CD4-positive, alpha-beta T cell treated with Interleukin-4 for 1 hour (primary cell): ENCODE measurements around the gene MCAT.
A peak's percentile ranks its signal among the peaks of the same experiment; 100 is the strongest.

ENCODE experiments used
- DNase-seq, 2 donors: peaks; one replicate each; pipeline ENCODE4 v3.0.0-alpha.2; 2020 to 2022

Gene MCAT

DNA sequence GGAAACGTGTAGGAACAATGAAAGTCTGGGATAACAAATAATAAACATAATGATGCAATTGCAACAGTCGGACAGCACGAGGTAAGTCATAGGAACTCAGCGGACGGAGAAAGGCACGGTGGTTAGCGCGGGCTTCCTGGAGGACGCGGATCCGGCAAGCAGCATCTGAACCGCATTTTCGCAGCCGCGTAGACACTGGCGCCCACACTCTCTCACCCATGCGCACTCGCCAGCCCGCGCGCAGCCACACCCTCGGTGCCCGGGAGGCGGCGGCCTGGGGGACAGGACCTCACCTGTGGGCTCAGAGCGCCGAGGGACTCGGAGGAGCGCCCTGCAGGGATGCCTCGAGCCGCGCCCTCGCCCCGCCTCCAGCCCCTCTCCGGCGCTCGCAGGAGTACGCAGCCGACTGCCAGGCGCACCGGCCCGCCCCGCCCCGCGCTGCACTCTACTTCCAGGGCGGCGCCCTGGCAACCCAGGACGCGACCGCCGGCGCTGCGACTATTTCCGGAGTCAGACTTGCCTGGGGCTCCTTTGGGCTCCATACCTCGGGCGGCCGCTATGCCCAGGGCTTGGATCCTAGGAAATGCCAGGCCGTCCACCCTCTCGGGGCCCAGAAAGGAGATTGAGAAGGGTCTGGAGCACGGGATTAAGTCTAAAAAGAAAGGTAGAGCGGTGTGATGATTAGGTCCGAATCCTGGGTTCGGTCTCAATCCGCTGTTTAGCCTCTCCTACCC is 54.0 kb downstream of the MCAT start, which contains the start of gene TTLL1:
TSS of gene TTLL1 (minus strand) at position 408 of the 734 bp plus-strand sequence. CDS start 13,805 bp downstream, outside the sequence.
- DNase-seq = peak; percentile 84 to 88

DNA sequence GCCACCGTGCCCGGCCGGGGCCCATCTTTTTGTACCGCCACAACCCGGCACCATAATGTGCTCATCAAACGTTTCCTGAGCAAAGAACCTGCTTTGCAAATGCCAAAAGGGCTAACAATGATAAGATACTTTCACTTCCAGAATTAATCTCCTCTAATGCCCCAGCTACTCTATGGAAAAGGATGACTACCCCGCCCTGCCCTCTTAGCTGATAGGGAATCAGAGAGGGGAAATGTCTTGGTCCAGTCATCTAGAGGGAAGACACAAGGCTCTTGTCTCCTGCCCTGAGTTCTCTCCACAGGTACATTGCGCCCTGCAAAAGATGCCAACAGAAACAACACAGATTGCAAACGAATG is 54.6 kb downstream of the MCAT start:
- no peak for DNase-seq

DNA sequence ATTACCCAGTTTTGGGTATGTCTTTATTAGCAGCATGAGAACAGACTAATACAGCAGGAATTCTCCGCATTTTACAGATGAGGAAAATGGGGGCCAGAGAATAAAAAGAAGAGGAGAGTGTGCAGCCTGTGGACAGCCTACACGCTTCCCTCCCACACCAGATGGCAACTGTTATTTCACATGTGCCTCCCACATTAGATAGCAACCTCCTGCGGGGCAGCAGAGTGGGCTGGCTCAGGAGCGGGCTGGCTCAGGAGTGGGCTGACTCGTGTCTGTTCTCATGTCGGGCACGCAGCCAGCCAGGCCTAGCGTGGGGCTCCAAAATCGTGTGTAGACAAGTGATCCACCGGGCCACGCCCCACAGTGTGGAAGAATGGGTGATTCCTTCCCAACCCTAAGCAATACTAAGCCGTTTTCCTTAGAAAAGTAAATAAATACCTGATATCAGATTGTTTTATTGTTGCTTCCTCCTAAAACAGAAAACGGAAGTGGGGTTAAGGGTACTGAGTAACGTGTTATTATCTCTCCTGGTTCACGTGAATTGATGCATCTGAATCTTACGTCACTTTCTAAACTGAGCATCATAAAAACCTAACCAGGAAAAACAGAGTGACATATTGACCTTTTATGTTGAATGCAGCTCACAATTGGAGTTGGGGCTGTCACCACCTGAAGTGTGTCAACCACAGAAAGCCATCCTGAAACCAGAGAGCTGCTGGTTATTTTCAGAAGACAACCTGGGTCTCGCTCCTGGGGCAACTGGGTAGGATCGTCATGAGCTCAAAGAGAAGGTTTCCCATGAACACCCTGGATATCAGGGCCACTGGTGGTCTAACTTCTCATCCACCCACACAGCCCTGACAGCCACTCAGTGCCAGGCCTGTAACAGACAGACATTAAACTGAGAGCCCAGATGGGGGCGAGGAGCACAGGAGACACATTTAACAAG is 57.3 kb downstream of the MCAT start:
- DNase-seq = peak; percentile 23 to 56
